Cerebellar nuclear complex (tissue), 1 donor: ENCODE data around the gene ZBTB44.
"Not testable (repeated sequence)": the region's sequence is repeated elsewhere in the genome, so short reads cannot be mapped to it uniquely, and the experiment has no call there.

Source experiments
- DNase-seq, 2 experiments: peaks; one replicate each; lab custom pipeline; 2025; lab: John Stamatoyannopoulos, UW

ZBTB44 gene

GRCh38 chr11:130314750-130315285 is at the start of gene ZBTB44:
TSS of gene ZBTB44 (minus strand) at chr11:130314917. CDS start at chr11:130261873, 53,044 bp downstream.
- peak; percentile 34 to 73 for DNase-seq

DNA sequence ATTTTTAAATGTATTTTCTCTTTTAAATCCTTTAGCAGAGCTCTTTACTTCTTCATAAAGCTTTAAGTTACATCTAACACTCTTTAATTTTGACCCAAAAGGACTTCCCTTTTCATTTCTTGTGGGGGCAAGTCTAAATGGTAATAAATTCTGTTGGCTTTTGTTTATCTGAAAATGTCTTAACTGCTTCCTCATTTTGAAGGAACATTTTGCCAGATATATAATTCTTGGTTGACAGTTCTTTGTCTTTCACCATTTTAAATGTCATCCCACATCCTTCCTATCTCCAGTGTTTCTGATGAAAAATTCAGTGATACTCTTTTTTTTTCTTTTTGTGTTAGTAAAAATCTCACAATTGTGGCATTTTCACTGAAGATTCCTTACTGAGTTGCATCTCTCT is 44.7 kb upstream of the ZBTB44 start:
- DNase-seq, result no peak

GRCh38 chr11:130358398-130358797 is 43.7 kb upstream of the ZBTB44 start:
- DNase-seq, result no peak

DNA sequence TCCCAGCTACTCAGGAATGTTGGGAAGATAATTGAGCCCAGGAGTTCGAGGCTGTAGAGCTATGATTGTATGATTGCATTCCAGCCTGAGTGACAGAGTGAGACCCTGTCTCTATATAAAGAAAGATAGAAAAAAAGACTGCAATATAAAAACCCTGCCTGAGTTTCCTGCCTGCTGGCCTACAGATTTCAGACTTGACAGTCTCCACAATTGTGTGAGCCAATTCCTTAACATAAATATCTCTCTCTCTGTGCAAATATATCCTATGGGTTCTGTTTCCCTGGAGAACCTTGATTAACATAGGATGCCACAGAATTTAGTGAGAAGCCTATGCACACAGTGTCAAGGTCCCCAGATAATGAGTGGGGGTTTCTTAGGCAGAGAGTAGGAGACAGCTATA is 32.5 kb upstream of the ZBTB44 start:
- no peak for DNase-seq

DNA sequence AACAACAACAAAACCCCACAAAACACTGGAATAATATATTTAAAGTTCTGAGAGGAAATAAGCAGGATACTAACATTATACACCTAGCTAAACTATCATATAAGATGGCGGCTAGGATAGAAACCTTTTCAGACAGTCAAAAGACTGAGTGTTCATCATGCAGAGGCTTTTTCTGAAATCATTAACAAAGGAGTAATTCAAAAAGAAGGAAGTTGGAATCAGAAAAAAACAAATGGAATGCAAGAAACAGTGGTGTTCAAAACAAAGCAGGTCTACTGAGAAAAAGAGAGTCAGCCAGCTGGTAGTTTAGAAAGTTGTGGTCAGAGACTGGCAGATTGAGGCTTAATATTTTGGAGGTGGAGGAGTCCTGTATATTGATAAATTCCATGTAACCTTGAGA is 30.1 kb upstream of the ZBTB44 start:
- DNase-seq, result no peak

DNA sequence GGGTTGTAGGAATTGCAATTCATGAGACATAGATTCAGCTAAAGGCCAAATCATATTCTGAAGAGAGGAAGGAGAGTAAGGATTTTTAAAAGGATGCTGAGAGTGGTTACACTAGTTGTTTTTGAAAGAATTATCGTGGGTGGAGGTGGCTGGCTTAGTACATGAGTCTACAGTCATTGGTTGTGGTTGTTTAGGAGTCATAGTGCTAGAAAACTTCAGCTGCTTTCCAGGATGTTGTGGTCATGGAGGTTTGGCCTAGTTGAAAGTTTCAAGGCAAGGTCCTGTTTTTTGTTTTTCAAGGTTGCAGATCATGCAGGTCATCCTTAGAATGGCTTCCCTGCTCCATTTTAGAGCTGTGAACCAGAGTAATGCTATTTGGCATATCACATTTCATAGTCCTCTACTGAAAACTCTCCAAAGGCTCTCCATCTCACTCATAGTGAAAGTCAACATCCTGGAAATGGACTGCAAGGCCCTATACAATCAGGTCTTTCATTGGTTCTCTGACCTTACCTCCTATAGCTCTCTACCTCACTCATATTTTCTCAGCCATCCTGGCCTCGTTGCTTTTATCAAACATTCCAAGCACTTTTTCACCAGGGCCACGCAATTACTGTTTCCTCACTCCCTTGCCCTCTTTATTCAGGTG is 26.1 kb upstream of the ZBTB44 start:
- no peak for DNase-seq

DNA sequence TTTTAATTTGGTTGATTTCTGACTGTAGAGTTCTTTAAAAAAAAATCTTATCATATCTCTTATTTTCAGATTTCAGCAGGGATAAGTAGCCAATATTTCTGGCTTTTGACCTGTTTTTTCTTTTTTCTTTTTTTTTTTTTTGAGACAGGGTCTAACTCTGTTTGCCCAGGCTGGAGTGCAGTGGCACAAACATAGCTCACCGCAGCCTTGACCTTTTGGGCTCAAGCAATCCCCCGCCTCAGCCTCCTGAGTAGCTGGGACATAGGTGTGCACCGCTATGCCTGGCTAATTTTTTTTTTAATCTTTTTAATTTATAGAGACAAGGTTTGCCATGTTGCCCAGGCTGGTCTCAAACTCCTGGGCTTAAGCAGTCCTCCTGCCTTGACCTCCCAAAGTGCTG is 23.9 kb upstream of the ZBTB44 start:
- DNase-seq, result no peak

- DNase-seq, result no peak
Observed at GRCh38 chr11:130337281-130338089, 22.8 kb upstream of the ZBTB44 start.

DNA sequence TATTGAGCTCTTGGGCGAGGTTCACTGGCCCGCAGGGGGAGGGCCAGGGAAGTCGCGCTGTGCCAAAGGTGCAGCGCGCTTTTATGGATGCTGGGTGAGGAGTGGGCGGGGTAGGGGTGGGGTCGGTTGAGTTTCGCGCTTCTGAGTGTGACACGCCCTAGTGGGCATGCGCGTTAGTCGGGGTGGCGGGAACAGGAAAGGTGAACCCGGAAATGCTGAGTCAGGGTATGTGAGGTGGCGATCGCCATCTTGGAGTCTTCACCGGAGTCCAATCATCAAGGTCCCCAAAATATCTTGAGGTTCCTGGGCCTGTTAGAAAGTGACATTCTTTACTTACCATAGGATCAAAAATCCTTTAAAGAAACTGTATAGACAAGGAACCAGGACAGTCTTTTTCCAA is 16.7 kb upstream of the ZBTB44 start:
- not testable (repeated sequence) for DNase-seq

DNA sequence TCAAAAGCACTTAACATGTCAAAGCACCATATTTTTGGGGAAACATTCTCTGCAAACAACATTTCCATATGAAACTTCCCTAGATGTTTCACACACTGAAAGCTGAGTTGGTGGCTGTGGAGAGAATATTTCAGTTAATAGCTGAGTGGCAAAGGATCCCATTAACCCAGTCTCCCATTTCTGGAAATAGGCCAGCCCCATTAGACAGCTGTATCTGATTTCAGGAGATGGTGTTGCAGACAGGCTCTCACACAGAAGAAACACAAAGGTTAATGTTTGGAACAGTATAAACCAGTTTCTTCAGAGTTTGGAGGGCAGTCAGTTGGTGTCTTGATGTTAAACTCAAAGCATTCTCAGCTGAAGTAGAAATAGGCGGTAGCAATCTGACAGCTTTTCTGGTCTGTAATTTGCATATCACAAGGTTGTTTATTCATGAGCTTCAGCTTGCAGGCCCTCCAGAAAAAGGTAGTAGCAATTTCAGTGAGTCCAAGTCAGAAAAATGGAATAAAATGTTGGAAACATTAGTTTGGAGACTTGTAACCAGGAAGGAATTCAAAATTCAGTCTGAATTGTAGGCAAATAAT is 15.5 kb upstream of the ZBTB44 start:
- DNase-seq, result no peak

GRCh38 chr11:130328420-130328819 is 13.7 kb upstream of the ZBTB44 start:
- no peak for DNase-seq

- DNase-seq, result no peak
Observed at GRCh38 chr11:130327716-130328115, 13.0 kb upstream of the ZBTB44 start.

GRCh38 chr11:130325691-130326090 is 11.0 kb upstream of the ZBTB44 start:
- no peak for DNase-seq

GRCh38 chr11:130323452-130324450 is 9.0 kb upstream of the ZBTB44 start:
- DNase-seq, result no peak

DNA sequence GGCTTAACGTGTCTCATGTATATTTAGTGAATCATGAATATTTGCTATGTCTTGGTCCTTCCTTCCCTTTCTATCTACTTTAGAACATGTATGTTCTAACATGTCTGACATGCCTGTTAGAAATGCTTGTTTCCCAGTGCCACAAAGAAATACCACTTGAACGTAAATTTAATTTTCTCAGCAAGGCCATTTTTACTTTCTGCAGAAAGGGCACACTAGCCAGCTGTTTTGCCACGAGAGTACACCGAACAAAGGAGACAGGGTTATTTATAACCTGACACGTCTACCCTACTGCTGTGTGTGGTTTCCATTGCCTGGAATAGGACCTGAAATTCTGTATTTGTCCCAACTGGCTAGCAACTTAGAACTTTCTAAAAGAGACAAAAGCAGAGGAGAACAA is 7.4 kb upstream of the ZBTB44 start:
- no peak for DNase-seq

- DNase-seq, result no peak
Observed at GRCh38 chr11:130318031-130318673, 3.4 kb upstream of the ZBTB44 start.

DNA sequence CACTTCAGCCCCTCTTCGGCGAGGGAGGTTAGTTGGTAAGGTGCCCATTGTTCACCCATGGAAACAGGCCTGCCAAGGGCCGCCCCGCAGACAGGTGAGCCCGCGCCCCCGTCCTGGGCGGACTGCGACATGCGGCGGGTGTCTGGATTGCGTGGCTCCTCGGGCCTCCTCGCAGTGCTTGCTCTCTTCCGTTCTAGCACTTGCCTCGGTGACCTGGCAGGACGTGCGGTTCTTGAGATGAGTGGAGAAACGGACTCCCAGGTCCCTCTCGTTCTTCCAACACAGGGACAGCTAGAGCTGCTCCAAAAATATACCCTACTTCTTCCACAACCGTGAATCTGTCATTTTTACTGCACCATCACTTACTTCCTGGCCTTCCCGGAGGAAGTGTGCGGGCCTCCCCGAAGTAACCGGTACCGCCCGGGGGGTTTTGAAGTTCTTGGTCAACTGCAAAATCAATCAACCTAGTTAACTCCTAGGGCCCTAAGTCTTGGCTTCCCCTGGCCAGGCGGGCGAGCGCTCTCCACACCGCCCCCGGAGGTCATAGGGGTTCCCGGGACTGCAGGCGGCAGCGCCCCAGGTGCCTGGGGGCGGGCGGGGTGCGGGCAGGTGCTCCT is 745 bp upstream of the ZBTB44 start:
- DNase-seq, result no peak

DNA sequence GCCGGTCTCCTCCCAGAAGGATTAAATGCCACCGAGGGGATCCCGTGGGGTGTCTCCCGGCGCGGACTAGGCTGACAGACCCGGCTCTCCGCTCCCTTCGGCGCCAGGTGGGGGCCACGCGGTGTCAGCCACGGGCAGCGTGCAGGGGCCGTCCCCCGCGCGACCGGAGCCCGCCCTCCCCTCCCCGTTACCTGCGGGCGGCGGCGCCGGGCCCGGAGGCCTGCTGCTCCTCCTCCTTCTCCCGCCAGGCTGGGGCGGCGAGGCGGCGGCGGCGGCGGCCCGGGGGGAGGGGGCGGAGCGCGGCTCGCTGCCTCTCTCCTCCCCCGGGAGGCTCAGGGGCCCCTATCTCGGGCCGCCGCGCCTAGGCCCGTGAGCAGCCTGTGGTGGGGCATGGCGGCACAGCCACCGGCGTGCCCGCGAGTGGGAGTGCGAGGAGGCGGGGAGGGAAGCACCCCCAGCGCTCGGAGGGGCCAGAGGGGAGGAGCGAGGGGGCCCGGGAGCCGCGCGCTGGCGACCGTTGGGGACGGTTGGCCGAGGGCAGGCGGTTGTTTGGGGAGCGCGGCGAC is 450 bp downstream of the ZBTB44 start:
- peak in 1 of 2 experiments; percentile 14 for DNase-seq

DNA sequence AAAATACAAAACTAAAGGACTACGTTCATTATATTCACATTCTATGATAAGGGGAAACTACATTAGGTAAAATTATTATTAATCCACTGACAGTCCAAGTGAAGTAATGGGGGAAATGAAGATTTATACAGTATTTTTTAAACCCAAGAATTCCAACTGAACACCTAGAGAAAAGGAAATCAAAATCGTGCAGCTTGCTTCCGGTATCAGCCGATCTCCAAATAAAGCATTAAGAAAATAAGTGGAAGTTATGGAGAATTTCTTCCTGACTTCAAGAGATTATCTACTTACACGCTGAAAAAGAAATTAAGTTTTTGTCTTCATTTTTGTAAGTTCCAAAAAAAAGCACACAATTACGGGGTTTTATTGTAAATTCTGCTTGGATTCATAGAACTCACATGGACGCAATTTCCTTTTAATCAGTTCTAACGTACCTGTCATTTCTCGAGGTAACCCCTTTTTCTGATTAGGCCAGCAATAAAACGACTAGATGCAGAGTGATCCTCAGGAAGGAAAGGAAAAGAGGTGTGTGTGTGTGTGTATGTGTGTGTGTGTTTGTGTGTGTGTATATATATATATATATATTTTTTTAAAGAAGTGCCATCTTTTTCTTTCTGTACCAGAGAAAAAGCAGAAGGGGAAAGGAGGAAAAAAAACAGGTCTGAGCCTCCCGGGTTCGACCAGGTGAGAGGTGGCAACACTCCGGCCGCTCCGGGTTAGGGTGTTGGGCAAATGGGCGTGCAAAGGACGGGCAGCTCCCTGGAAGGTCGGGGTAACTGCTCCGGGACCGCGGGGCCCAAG is 1.1 kb downstream of the ZBTB44 start:
- no peak for DNase-seq
